HepG2 (cell line): ENCODE measurements around the gene DIS3L2. TPM values are rescaled to one million over a fixed set of nuclear protein-coding genes. Genes with fewer than 3 reads are reported as not detected.

Source experiments
- ATAC-seq: fragments of 200-7000 bp; cut with Tn5 transposase; 3 replicates; pipeline ENCODE4 v1.9.1; 2020; ENCODE audit warnings: mild to moderate bottlenecking, moderate library complexity
- BruUV-seq: library from RNA; stranded (reverse); fragments of 400-500 nt; replicated peaks from 2 replicates; lab custom pipeline; 2021; lab: Mats Ljungman, UMichigan
- CTCF ChIA-PET: fragments of 300-600 bp; formaldehyde crosslinking; extraction: SDS; loops from one replicate; lab custom pipeline; 2021; ENCODE audit warnings: low total read pairs, inconsistent platforms, low intra/inter-chr PET ratio; lab: Yijun Ruan, JAX
- POLR2A ChIA-PET: fragments of 350-600 bp; sonication (Branson Sonifier 250); formaldehyde crosslinking; loops from one replicate; lab custom pipeline; 2020; ENCODE audit warnings: antibody characterized with exemption, inconsistent platforms; lab: Yijun Ruan, JAX
- DNase-seq: peaks from one replicate; pipeline ENCODE4 v3.0.0-alpha.2; 2015; ENCODE audit warnings: low spot score
- FAIRE-seq: peaks from 3 replicates; lab custom pipeline; 2011; peaks lifted over from hg19 to GRCh38; lab: Jason Lieb, UNC
- H2AFZ ChIP-seq: one replicate; pipeline ENCODE4 v1.6.1; 2011; ENCODE audit warnings: low read length, inconsistent platforms
- H3K27ac ChIP-seq: fragments of 300-600 bp; 3 replicates; pipeline ENCODE4 v1.8.0; 2011; ENCODE audit warnings: mixed run types, mild to moderate bottlenecking, mixed read lengths, low read length, inconsistent platforms; ENCODE audit not compliant: insufficient read depth; ENCODE audit errors: extremely low read length
- H3K27me3 ChIP-seq, 2 experiments: fragments of 200-600 bp in 1 of 2; 2 replicates in 1 of 2; 3 replicates in 1 of 2; pipeline versions ENCODE4 v1.6.0 to v1.8.0; 2011; ENCODE audit warnings: low read length in 2 of 2, mild to moderate bottlenecking in 2 of 2, moderate library complexity in 2 of 2, inconsistent platforms in 1 of 2; ENCODE audit not compliant: insufficient read depth in 2 of 2, control insufficient read depth in 1 of 2
- H3K36me3 ChIP-seq, 2 experiments: fragments of 200-600 bp in 1 of 2; replicated peaks in 1 of 2; 2 replicates in 1 of 2; 3 replicates in 1 of 2; pipeline versions ENCODE4 v1.5.1 to v1.8.0; 2011; ENCODE audit warnings: low read length in 2 of 2, inconsistent platforms in 1 of 2; ENCODE audit not compliant: insufficient read depth in 2 of 2, control insufficient read depth in 1 of 2
- H3K4me1 ChIP-seq: 2 replicates; pipeline ENCODE4 v1.5.1; 2012; ENCODE audit warnings: low read length, inconsistent platforms; ENCODE audit not compliant: insufficient read depth
- H3K4me2 ChIP-seq: 2 replicates; pipeline ENCODE4 v1.6.0; 2011; ENCODE audit warnings: low read depth, low read length, inconsistent platforms
- H3K4me3 ChIP-seq, 3 experiments: fragments of 200-600 bp in 1 of 3; sonication (generic), shearing (Covaris generic) in 1 of 3; replicated peaks in 1 of 3; 2 replicates each; pipeline ENCODE4 v1.5.1; 2011 to 2016; ENCODE audit warnings: low read length in 3 of 3, inconsistent platforms in 2 of 3, low read depth in 2 of 3, mild to moderate bottlenecking in 2 of 3, control low read depth in 1 of 3, mixed read lengths in 1 of 3; ENCODE audit not compliant: insufficient read depth in 1 of 3
- H3K79me2 ChIP-seq: one replicate; pipeline ENCODE4 v1.6.1; 2011; ENCODE audit warnings: low read length, inconsistent platforms; ENCODE audit not compliant: insufficient read depth
- H3K9ac ChIP-seq: 2 replicates; pipeline ENCODE4 v1.6.0; 2011; ENCODE audit warnings: mild to moderate bottlenecking, low read depth, low read length, inconsistent platforms; ENCODE audit not compliant: insufficient read depth
- H3K9me3 ChIP-seq: 2 replicates; pipeline ENCODE4 v1.5.1; 2012; ENCODE audit warnings: mild to moderate bottlenecking, low read length
- H4K20me1 ChIP-seq: 2 replicates; pipeline ENCODE4 v1.6.0; 2011; ENCODE audit warnings: inconsistent platforms, mild to moderate bottlenecking, low read length, moderate library complexity; ENCODE audit not compliant: insufficient read depth
- AGO1 ChIP-seq: fragments of 200-400 bp; formaldehyde crosslinking; IDR thresholded peaks from 2 replicates; pipeline ENCODE4 v1.6.1; 2017; ENCODE audit warnings: mild to moderate bottlenecking, low read depth, low read length, moderate library complexity; ENCODE audit not compliant: poor library complexity, severe bottlenecking
- NPAS2 ChIP-seq: sonication (generic); formaldehyde crosslinking; IDR thresholded peaks from 2 replicates; pipeline ENCODE4 v1.8.0; 2022; ENCODE audit warnings: mild to moderate bottlenecking, missing genetic modification reagents, borderline replicate concordance
- PREB ChIP-seq: sonication (generic); formaldehyde crosslinking; IDR thresholded peaks from 2 replicates; pipeline ENCODE4 v1.4.0; 2020; ENCODE audit warnings: missing genetic modification reagents
- RBM39 ChIP-seq: fragments of 200-400 bp; formaldehyde crosslinking; IDR thresholded peaks from one replicate; pipeline ENCODE4 v1.6.1; 2018; ENCODE audit warnings: antibody characterized with exemption, mild to moderate bottlenecking, low read depth, low read length; ENCODE audit not compliant: poor library complexity, severe bottlenecking
- RFX3 ChIP-seq: IDR thresholded peaks from 2 replicates; pipeline ENCODE4 v1.6.1; 2016; ENCODE audit warnings: missing biosample characterization, missing genetic modification reagents
- RNF2 ChIP-seq: fragments of 450-650 bp; conservative IDR thresholded peaks from 2 replicates; pipeline ENCODE4 v1.6.1; 2016; ENCODE audit warnings: low read depth
- SOX6 ChIP-seq, 2 experiments: fragments of 450-650 bp in 1 of 2; sonication (generic) in 1 of 2; formaldehyde crosslinking in 1 of 2; IDR thresholded peaks; 2 replicates each; pipeline versions ENCODE4 v1.4.0 to v1.6.1; 2017 to 2020; ENCODE audit warnings: antibody characterized with exemption in 1 of 2, mild to moderate bottlenecking in 1 of 2, missing genetic modification reagents in 1 of 2
- ZBTB7B ChIP-seq: sonication (generic); formaldehyde crosslinking; IDR thresholded peaks from 2 replicates; pipeline ENCODE4 v1.4.0; 2020; ENCODE audit warnings: missing genetic modification reagents
- ZNF18 ChIP-seq: sonication (generic); formaldehyde crosslinking; IDR thresholded peaks from 2 replicates; pipeline ENCODE4 v1.8.0; 2022; ENCODE audit warnings: mild to moderate bottlenecking, missing genetic modification reagents; ENCODE audit not compliant: insufficient replicate concordance
- ZNF713 ChIP-seq: sonication (generic); formaldehyde crosslinking; IDR thresholded peaks from 2 replicates; pipeline ENCODE4 v1.4.0; 2020; ENCODE audit warnings: mild to moderate bottlenecking, missing genetic modification reagents
- WGBS: methylation state at CpG from one replicate; pipeline ENCODE4 v1.1.6; 2017; ENCODE audit warnings: low lambda C conversion rate; 5-methylcytosine and 5-hydroxymethylcytosine counted together
- in situ Hi-C: cut with HindIII; loops from 2 replicates; pipeline ENCODE4 v1.10.0; 2017; ENCODE audit warnings: low pct_unique_long_range_greater_than_20kb; ENCODE audit not compliant: extremely low pct_ligation_motif_present
- intact Hi-C: fragments of 100-400 bp; cut with micrococcal nuclease; formaldehyde crosslinking; loops from one replicate; pipeline ENCODE4 v1.10.0; 2022; ENCODE audit not compliant: unreplicated experiment
- polyA plus RNA-seq, 8 experiments: library from polyadenylated mRNA; depleted of rRNA in 3 of 8; stranded (reverse) in 7 of 8; unstranded in 1 of 8; fragments of >200 nt; fragmentation: Illumina TruSeq in 4 of 8; extraction: Trizol in 4 of 8; gene quantifications; 2 replicates each; pipeline versions ENCODE4 v1.2.1 to v1.2.3, GENCODE V29; 2011 to 2016; ENCODE audit warnings: low read depth in 4 of 8, missing spikeins in 1 of 8, mixed read lengths in 1 of 8; ENCODE audit not compliant: insufficient read depth in 1 of 8
- total RNA-seq, 5 experiments: library from RNA; depleted of rRNA; stranded (reverse); fragments of >200 nt; fragmentation: Illumina TruSeq; extraction: Trizol; gene quantifications; 2 replicates each; pipeline ENCODE4 v1.2.3, GENCODE V29; 2016; ENCODE audit warnings: low read depth in 1 of 5
- TF ChIP-seq, protein P1 (sequence below): sonication (generic); formaldehyde crosslinking; IDR thresholded peaks from 2 replicates; pipeline ENCODE4 v1.5.1; 2020; ENCODE audit warnings: mild to moderate bottlenecking, missing genetic modification reagents, borderline replicate concordance
- TF ChIP-seq, protein P2 (sequence below): sonication (generic); formaldehyde crosslinking; conservative IDR thresholded peaks from 2 replicates; pipeline ENCODE4 v1.8.1; 2023; ENCODE audit warnings: missing genetic modification reagents

DIS3L2 gene
- total and polyA plus RNA-seq, 2 of the 13 experiments (the other 11 are each of a cell fraction or from before 2014, with no cell fraction given), result 7.0 to 23.9 TPM

GRCh38 chr2:232203166-232203891 is 241.8 kb downstream of the DIS3L2 start:
- CTCF ChIA-PET, result no interaction called here
- no peak for TF ChIP-seq RBM39
- TF ChIP-seq, protein P1, sequence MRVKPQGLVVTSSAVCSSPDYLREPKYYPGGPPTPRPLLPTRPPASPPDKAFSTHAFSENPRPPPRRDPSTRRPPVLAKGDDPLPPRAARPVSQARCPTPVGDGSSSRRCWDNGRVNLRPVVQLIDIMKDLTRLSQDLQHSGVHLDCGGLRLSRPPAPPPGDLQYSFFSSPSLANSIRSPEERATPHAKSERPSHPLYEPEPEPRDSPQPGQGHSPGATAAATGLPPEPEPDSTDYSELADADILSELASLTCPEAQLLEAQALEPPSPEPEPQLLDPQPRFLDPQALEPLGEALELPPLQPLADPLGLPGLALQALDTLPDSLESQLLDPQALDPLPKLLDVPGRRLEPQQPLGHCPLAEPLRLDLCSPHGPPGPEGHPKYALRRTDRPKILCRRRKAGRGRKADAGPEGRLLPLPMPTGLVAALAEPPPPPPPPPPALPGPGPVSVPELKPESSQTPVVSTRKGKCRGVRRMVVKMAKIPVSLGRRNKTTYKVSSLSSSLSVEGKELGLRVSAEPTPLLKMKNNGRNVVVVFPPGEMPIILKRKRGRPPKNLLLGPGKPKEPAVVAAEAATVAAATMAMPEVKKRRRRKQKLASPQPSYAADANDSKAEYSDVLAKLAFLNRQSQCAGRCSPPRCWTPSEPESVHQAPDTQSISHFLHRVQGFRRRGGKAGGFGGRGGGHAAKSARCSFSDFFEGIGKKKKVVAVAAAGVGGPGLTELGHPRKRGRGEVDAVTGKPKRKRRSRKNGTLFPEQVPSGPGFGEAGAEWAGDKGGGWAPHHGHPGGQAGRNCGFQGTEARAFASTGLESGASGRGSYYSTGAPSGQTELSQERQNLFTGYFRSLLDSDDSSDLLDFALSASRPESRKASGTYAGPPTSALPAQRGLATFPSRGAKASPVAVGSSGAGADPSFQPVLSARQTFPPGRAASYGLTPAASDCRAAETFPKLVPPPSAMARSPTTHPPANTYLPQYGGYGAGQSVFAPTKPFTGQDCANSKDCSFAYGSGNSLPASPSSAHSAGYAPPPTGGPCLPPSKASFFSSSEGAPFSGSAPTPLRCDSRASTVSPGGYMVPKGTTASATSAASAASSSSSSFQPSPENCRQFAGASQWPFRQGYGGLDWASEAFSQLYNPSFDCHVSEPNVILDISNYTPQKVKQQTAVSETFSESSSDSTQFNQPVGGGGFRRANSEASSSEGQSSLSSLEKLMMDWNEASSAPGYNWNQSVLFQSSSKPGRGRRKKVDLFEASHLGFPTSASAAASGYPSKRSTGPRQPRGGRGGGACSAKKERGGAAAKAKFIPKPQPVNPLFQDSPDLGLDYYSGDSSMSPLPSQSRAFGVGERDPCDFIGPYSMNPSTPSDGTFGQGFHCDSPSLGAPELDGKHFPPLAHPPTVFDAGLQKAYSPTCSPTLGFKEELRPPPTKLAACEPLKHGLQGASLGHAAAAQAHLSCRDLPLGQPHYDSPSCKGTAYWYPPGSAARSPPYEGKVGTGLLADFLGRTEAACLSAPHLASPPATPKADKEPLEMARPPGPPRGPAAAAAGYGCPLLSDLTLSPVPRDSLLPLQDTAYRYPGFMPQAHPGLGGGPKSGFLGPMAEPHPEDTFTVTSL, result no peak
- no peak for TF ChIP-seq RFX3
- TF ChIP-seq, protein P2, sequence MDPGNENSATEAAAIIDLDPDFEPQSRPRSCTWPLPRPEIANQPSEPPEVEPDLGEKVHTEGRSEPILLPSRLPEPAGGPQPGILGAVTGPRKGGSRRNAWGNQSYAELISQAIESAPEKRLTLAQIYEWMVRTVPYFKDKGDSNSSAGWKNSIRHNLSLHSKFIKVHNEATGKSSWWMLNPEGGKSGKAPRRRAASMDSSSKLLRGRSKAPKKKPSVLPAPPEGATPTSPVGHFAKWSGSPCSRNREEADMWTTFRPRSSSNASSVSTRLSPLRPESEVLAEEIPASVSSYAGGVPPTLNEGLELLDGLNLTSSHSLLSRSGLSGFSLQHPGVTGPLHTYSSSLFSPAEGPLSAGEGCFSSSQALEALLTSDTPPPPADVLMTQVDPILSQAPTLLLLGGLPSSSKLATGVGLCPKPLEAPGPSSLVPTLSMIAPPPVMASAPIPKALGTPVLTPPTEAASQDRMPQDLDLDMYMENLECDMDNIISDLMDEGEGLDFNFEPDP (CRISPR knock-in tag), result no peak
- TF ChIP-seq ZNF18 (CRISPR knock-in tag), result no peak
- no peak for TF ChIP-seq PREB (CRISPR knock-in tag)
- TF ChIP-seq ZBTB7B (CRISPR knock-in tag), result no peak
- no peak for TF ChIP-seq ZNF713 (CRISPR knock-in tag)
- no peak for TF ChIP-seq SOX6 (IDR thresholded peaks at IDR 0.05)
- no peak for TF ChIP-seq SOX6 (CRISPR knock-in tag; IDR thresholded peaks at IDR 0.05)
- TF ChIP-seq RNF2, result no peak
- TF ChIP-seq AGO1, result no peak
- TF ChIP-seq NPAS2, result no peak

More at GRCh38 chr2:232203166-232203891, 241.8 kb downstream of the DIS3L2 start:
- POLR2A ChIA-PET, result no interaction called here
- Histone ChIP-seq H3K79me2 (no peaks in the 10 kb centered on the region), H3K9ac (no peak overlapping the region), H4K20me1 (no peaks in the 10 kb centered on the region), H3K27me3 (no peaks in the 10 kb centered on the region), H3K4me1 (peaks cover 12% of the 10 kb centered on the region), H3K4me2 (no peak overlapping the region), H2AFZ (no peak overlapping the region), H3K36me3 (0 out of 5 replicates have a peak, but pooled peaks cover 0 to 8% of the 10 kb centered on the region in 2 experiments), H3K9me3 (no peaks in the 10 kb centered on the region), H3K27ac (no peak overlapping the region), H3K4me3 (no peak overlapping the region)
- 86% methylated on average over 5 of the region's 5 CpGs for WGBS
- FAIRE-seq, result no peak
- DNase-seq, result no peak
- in situ Hi-C loops, result no loop called here
- no TSS peak for BruUV-seq
- no peak; the same call in 2 of the 3 replicates for ATAC-seq
- intact Hi-C loops, result no loop called here
